Transverse colon (tissue), 4 donors: ENCODE results near the gene ZBTB16. TPM values are rescaled to one million over a fixed set of nuclear protein-coding genes. Genes with fewer than 3 reads are reported as not detected.

Experiments used
- DNase-seq: peaks from one replicate; pipeline ENCODE4 v3.0.0-alpha.2; 2019
- H3K27ac ChIP-seq, 4 donors: fragments of 200-600 bp; sonication (generic); 2 replicates each; pipeline ENCODE4 v1.5.1; 2016 to 2018; ENCODE audit warnings: inconsistent platforms in 4 of 4
- H3K27me3 ChIP-seq: fragments of 200-600 bp; sonication (generic); 2 replicates; pipeline ENCODE4 v1.5.1; 2017; ENCODE audit warnings: inconsistent platforms
- H3K36me3 ChIP-seq, 4 donors: fragments of 200-600 bp; sonication (generic); 2 replicates each; pipeline ENCODE4 v1.5.1; 2017 to 2019; ENCODE audit warnings: inconsistent platforms in 4 of 4
- H3K4me1 ChIP-seq, 4 donors: fragments of 200-600 bp; sonication (generic); 2 replicates each; pipeline ENCODE4 v1.5.1; 2017 to 2020; ENCODE audit warnings: inconsistent platforms in 4 of 4
- H3K4me3 ChIP-seq, 4 donors: fragments of 200-600 bp; sonication (generic); 1 replicate in 1 of 4; 2 replicates in 3 of 4; pipeline versions ENCODE4 v1.5.1 to v1.6.1; 2017 to 2019; ENCODE audit warnings: inconsistent platforms in 4 of 4
- H3K9me3 ChIP-seq, 2 donors: fragments of 200-600 bp; sonication (generic); 2 replicates each; pipeline ENCODE4 v1.5.1; 2017 to 2019; ENCODE audit warnings: inconsistent platforms in 2 of 2
- EP300 ChIP-seq: sonication (generic); formaldehyde crosslinking; IDR thresholded peaks from one replicate; pipeline ENCODE4 v1.6.1; 2017; ENCODE audit warnings: antibody characterized with exemption, low read depth
- POLR2A ChIP-seq: fragments of 450-650 bp; IDR thresholded peaks from one replicate; pipeline ENCODE4 v1.6.1; 2016; ENCODE audit warnings: antibody characterized with exemption, mild to moderate bottlenecking, moderate library complexity
- POLR2AphosphoS5 ChIP-seq, 3 donors: sonication (generic); formaldehyde crosslinking; IDR thresholded peaks; one replicate each; pipeline ENCODE4 v1.6.1; 2016; ENCODE audit warnings: antibody characterized with exemption in 3 of 3
- WGBS, 2 donors: methylation state at CpG; one replicate each; pipeline ENCODE4 v1.1.5; 2018; ENCODE audit warnings: low coverage in 1 of 2; 5-methylcytosine and 5-hydroxymethylcytosine counted together
- in situ Hi-C, 4 donors: fragments of 200-750 bp; cut with MboI; loops; one replicate each; pipeline versions ENCODE4 v1.15.0 to v1.15.1; 2017; ENCODE audit warnings: low sequenced_read_pairs in 3 of 4, low pct_ligation_motif_present in 1 of 4, low pct_unique_long_range_greater_than_20kb in 1 of 4
- intact Hi-C: fragments of 100-400 bp; cut with DNase I; formaldehyde crosslinking; loops from one replicate; pipeline ENCODE4 v1.15.1; 2023; ENCODE audit warnings: low total_unique reads
- total RNA-seq, 4 donors: library from RNA; depleted of rRNA; stranded (reverse); fragments of >200 nt; gene quantifications; one replicate each; pipeline ENCODE4 v1.1.0, GENCODE V29; 2016
- TF ChIP-seq, protein P1 (sequence below), 5 experiments: fragments of 200-600 bp in 3 of 5; fragments of 450-650 bp in 2 of 5; sonication (generic) in 3 of 5; IDR thresholded peaks; 1 replicate in 2 of 5; 2 replicates in 3 of 5; pipeline ENCODE4 v1.5.1; 2016 to 2017; ENCODE audit warnings: antibody characterized with exemption in 5 of 5, inconsistent platforms in 3 of 5, mild to moderate bottlenecking in 2 of 5, moderate library complexity in 1 of 5

The ZBTB16 gene
- total RNA-seq, 4 donors from 2014 or later = 108 to 271 (median 155) TPM

DNA sequence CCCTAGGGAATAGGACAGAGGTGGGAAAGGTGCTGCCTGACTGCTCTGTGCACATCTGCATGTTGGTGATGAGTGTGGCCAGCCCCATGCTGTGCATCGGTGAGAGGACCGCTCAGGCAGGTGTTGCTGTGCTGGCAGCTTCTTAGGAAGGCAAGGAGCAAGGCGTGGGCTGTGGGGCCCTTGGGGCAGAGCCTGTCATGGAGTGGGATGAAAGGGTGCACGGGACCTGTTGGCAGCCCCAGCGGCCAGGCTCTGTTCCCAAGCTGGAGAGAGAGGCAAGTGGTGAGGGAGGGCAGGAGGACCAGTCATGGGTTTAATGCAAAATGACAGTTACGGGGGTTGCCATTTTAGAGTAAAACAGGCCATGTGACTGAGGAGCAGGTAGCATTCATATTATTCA is 78.3 kb downstream of the ZBTB16 start:
- Histone ChIP-seq H3K4me1 (peaks cover 56 to 99% (median 83%) of the 10 kb centered on the region in 4 donors), H3K27ac (peak overlapping the region in 3 of 4 donors; percentile 33 to 96 (median 76)), H3K4me3 (no peak overlapping the region), H3K36me3 (peaks cover 0 to 5% (median 2%) of the 10 kb centered on the region in 4 donors), H3K27me3 (no peaks in the 10 kb centered on the region), H3K9me3 (no peaks in the 10 kb centered on the region)
- intact Hi-C loops = no loop called here
- WGBS, 2 donors = 85 to 100% methylated on average over 1 to 6 of the region's 6 CpGs
- TF ChIP-seq EP300 (no peak), POLR2A (no peak), POLR2AphosphoS5 (IDR thresholded peaks at IDR 0.05) (no peak)
- TF ChIP-seq, protein P1, sequence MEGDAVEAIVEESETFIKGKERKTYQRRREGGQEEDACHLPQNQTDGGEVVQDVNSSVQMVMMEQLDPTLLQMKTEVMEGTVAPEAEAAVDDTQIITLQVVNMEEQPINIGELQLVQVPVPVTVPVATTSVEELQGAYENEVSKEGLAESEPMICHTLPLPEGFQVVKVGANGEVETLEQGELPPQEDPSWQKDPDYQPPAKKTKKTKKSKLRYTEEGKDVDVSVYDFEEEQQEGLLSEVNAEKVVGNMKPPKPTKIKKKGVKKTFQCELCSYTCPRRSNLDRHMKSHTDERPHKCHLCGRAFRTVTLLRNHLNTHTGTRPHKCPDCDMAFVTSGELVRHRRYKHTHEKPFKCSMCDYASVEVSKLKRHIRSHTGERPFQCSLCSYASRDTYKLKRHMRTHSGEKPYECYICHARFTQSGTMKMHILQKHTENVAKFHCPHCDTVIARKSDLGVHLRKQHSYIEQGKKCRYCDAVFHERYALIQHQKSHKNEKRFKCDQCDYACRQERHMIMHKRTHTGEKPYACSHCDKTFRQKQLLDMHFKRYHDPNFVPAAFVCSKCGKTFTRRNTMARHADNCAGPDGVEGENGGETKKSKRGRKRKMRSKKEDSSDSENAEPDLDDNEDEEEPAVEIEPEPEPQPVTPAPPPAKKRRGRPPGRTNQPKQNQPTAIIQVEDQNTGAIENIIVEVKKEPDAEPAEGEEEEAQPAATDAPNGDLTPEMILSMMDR (IDR thresholded peaks at IDR 0.05) = no peak
- in situ Hi-C loops = no loop called here
- no peak for DNase-seq

DNA sequence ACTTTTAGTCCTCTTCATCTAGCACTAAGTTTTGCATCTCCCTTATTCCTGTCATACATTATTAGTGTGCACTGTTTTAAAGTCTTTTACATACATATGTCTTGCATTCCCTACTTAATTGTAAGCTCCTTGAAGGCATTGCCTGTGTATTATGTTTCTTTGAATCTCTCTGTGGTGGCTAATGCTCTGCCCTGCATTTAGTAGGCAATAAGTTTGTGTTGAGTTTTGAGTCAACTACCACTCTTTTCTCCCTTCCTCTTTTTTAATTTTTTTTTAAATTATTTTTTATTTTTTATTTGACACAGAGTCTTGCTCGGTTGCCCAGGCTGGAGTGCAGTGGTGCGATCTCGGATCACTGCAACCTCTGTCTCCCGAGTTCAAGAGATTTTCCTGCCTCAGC is 78.9 kb downstream of the ZBTB16 start:
- peak overlapping the region; percentile 33 to 96 (median 64) for H3K27ac ChIP-seq
- TF ChIP-seq POLR2AphosphoS5 (IDR thresholded peaks at IDR 0.05) (no peak), POLR2A (no peak), EP300 (no peak)
- TF ChIP-seq, protein P1 (IDR thresholded peaks at IDR 0.05) = no peak
- WGBS, 2 donors = 65 to 85% methylated on average over 2 to 4 of the region's 4 CpGs
- no peaks in the 10 kb centered on the region for H3K9me3 ChIP-seq
- intact Hi-C loops = no loop called here
- H3K4me3 ChIP-seq = no peak overlapping the region
- H3K27me3 ChIP-seq = no peaks in the 10 kb centered on the region
- H3K36me3 ChIP-seq = peaks cover 0 to 5% (median 2%) of the 10 kb centered on the region in 4 donors
- H3K4me1 ChIP-seq = peaks cover 58 to 99% (median 82%) of the 10 kb centered on the region in 4 donors
- in situ Hi-C loops = no loop called here
- no peak for DNase-seq

DNA sequence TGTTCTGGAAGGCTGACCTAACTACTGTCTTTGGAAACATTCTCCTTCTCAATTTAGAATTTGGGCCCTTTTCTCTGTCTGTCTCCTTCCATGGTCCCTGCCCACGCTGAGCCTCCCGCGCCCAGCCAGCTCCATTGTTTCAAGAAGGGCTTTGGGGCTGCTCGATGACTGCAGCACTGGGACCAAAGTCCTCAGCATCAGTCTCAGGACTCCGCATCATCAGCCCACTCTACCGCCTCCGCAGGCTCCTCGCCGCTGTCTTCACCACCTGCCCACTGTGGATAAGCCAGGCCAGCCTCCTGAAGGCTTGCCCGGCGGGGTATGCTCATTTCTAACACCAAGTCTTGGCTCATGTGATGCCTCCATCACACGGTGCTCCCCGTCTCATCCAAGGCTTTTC is 81.3 kb downstream of the ZBTB16 start:
- H3K4me1 ChIP-seq = peaks cover 58 to 94% (median 79%) of the 10 kb centered on the region in 4 donors

DNA sequence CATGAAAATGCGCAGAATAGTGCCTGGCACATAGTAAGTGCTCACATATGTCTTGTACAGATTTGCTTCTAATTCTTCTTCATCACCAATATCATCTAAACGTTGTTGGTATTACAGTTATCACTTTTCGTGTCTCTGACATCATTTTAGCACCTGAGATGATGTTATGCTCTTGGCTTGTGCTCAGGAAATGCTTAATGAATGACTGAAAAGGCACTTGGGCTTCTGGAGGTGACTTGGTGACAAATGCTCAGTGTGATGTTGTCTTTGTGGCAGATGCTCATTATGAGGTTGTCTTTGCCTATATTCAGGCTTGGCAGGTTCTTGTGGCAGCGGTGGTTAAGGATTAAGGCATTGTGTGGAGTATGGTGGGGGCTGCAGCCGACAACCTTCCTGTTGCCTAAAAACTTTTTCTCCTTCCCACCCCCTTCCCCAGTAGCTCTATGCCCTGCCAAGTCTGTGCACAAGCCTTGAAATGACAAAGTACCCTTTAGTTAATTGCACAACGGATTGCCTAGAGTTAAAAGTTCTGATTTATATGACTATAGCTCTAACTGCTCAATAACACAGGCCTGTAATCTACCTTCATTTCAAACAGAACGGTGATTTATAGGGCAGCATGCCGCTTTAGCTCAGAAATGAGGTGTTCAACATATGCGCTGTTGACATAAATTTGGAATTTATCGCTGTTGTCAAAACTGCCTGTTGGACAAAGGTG is 82.5 kb downstream of the ZBTB16 start:
- TF ChIP-seq, protein P1 (IDR thresholded peaks at IDR 0.05) = no peak
- no peak for TF ChIP-seq EP300
- TF ChIP-seq POLR2AphosphoS5 (IDR thresholded peaks at IDR 0.05) = peak in 1 of 3 donors; percentile 28
- TF ChIP-seq POLR2A = no peak
- H3K4me3 ChIP-seq = no peak overlapping the region
- WGBS, 2 donors = 44 to 47% methylated on average over 4 to 10 of the region's 10 CpGs
- H3K27me3 ChIP-seq = no peaks in the 10 kb centered on the region
- peaks cover 49 to 94% (median 70%) of the 10 kb centered on the region in 4 donors for H3K4me1 ChIP-seq
- intact Hi-C loops = no loop called here
- H3K36me3 ChIP-seq = peaks cover 0 to 5% (median 2%) of the 10 kb centered on the region in 4 donors
- H3K27ac ChIP-seq = peak overlapping the region; percentile 60 to 96 (median 73)
- DNase-seq = no peak
- no peaks in the 10 kb centered on the region for H3K9me3 ChIP-seq
- in situ Hi-C loops = no loop called here

More for the DNA sequence above, 81.3 kb downstream of the ZBTB16 start:
- TF ChIP-seq POLR2A (no peak), POLR2AphosphoS5 (IDR thresholded peaks at IDR 0.05) (no peak)
- Histone ChIP-seq H3K36me3 (peaks cover 0 to 5% (median 2%) of the 10 kb centered on the region in 4 donors), H3K27ac (peak overlapping the region; percentile 33 to 96 (median 64)), H3K9me3 (no peaks in the 10 kb centered on the region), H3K27me3 (no peaks in the 10 kb centered on the region), H3K4me3 (no peak overlapping the region)
- intact Hi-C loops (no loop called here), in situ Hi-C loops (no loop called here)
- WGBS, 2 donors = 80 to 93% methylated on average over 7 to 13 of the region's 13 CpGs
- no peak for DNase-seq
